Left hindlimb (tissue), 1 donor: ENCODE data around the gene PBX2.
"Not testable (repeated sequence)": the region's sequence is repeated elsewhere in the genome, so short reads cannot be mapped to it uniquely, and the experiment has no call there.

ENCODE experiments used
- DNase-seq: peaks from one replicate; pipeline ENCODE4 v3.0.0-alpha.2; 2018

Gene PBX2

GRCh38 chr6:32190054-32190851 lies at the start of gene PBX2:
PBX2 (minus strand) TSS chr6:32190202; CDS start chr6:32189915, 287 bp downstream.
- DNase-seq = peak; percentile 98

GRCh38 chr6:32239462-32239861 lies 49.5 kb upstream of the PBX2 start:
- no peak for DNase-seq

GRCh38 chr6:32234934-32235333 lies 44.9 kb upstream of the PBX2 start:
- DNase-seq = no peak

- no peak for DNase-seq
Observed at GRCh38 chr6:32226434-32226833, 36.4 kb upstream of the PBX2 start.

- DNase-seq = no peak
Observed at GRCh38 chr6:32224696-32225095, 34.7 kb upstream of the PBX2 start.

- no peak for DNase-seq
Observed at GRCh38 chr6:32223258-32224235, 33.5 kb upstream of the PBX2 start, which contains the start of gene NOTCH4. NOTCH4 (minus strand) TSS chr6:32224067; CDS start chr6:32223928, 139 bp downstream.

GRCh38 chr6:32222333-32223230 lies 32.6 kb upstream of the PBX2 start:
- DNase-seq = no peak

GRCh38 chr6:32220021-32220420 lies 30.0 kb upstream of the PBX2 start:
- no peak for DNase-seq

GRCh38 chr6:32218167-32218566 lies 28.2 kb upstream of the PBX2 start:
- no peak for DNase-seq

GRCh38 chr6:32216998-32217397 lies 27.0 kb upstream of the PBX2 start:
- DNase-seq = no peak

GRCh38 chr6:32216285-32216684 lies 26.3 kb upstream of the PBX2 start:
- DNase-seq = no peak

GRCh38 chr6:32215617-32216016 lies 25.6 kb upstream of the PBX2 start:
- no peak for DNase-seq

- no peak for DNase-seq
Observed at GRCh38 chr6:32214126-32214525, 24.1 kb upstream of the PBX2 start.

GRCh38 chr6:32213649-32214048 lies 23.6 kb upstream of the PBX2 start:
- DNase-seq = no peak

- DNase-seq = no peak
Observed at GRCh38 chr6:32212076-32212760, 22.2 kb upstream of the PBX2 start.

GRCh38 chr6:32211432-32211831 lies 21.4 kb upstream of the PBX2 start:
- DNase-seq = not testable (repeated sequence)

GRCh38 chr6:32210191-32210601 lies 20.2 kb upstream of the PBX2 start:
- no peak for DNase-seq

- no peak for DNase-seq
Observed at GRCh38 chr6:32208996-32209395, 19.0 kb upstream of the PBX2 start.

- no peak for DNase-seq
Observed at GRCh38 chr6:32204268-32204715, 14.3 kb upstream of the PBX2 start.

GRCh38 chr6:32203426-32204267 lies 13.6 kb upstream of the PBX2 start:
- peak; percentile 16 for DNase-seq

GRCh38 chr6:32202186-32202585 lies 12.2 kb upstream of the PBX2 start:
- peak; percentile 23 for DNase-seq
